22Rv1 (cell line): ENCODE measurements around the gene KRTAP20-1.

Experiments used
- ZFX ChIP-seq: fragments of 450-650 bp; IDR thresholded peaks from 2 replicates; pipeline ENCODE4 v1.6.1; 2017; ENCODE audit warnings: antibody characterized with exemption, borderline replicate concordance
- TF ChIP-seq, protein P1 (sequence below): fragments of 450-650 bp; IDR thresholded peaks from 2 replicates; pipeline ENCODE4 v1.5.1; 2017; ENCODE audit warnings: mild to moderate bottlenecking

DNA sequence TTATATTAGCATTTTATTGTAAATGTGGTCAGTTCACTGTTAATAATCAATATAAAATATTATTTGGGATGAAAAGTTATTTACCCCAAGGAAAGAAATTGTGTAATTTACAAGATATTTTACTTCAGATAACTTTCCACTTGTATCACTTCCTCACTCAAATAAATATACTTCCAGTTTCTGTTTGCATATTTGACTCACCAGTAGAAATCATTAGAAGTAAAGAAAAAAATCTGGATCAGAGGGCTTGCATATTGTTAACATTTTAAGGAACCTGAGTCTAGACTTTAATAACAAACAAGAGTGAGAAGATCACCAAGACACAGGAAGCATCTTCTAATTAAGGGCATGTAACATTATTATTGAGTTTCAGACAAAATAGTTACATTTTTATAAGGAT is 3.9 kb downstream of the KRTAP20-1 start:
- TF ChIP-seq, protein P1, sequence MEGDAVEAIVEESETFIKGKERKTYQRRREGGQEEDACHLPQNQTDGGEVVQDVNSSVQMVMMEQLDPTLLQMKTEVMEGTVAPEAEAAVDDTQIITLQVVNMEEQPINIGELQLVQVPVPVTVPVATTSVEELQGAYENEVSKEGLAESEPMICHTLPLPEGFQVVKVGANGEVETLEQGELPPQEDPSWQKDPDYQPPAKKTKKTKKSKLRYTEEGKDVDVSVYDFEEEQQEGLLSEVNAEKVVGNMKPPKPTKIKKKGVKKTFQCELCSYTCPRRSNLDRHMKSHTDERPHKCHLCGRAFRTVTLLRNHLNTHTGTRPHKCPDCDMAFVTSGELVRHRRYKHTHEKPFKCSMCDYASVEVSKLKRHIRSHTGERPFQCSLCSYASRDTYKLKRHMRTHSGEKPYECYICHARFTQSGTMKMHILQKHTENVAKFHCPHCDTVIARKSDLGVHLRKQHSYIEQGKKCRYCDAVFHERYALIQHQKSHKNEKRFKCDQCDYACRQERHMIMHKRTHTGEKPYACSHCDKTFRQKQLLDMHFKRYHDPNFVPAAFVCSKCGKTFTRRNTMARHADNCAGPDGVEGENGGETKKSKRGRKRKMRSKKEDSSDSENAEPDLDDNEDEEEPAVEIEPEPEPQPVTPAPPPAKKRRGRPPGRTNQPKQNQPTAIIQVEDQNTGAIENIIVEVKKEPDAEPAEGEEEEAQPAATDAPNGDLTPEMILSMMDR, result no peak
- no peak for TF ChIP-seq ZFX
